K562 (cell line): Measurements from ENCODE around the gene OR5K1. TPM values are rescaled to one million over a fixed set of nuclear protein-coding genes. Genes with fewer than 3 reads are reported as not detected.

Source experiments
- ATAC-seq: fragments of 200-7000 bp; cut with Tn5 transposase; 3 replicates; pipeline ENCODE4 v1.9.1; 2020; ENCODE audit warnings: moderate library complexity
- BruUV-seq: library from RNA; stranded (reverse); fragments of 400-500 nt; replicated peaks from 2 replicates; lab custom pipeline; 2021; lab: Mats Ljungman, UMichigan
- CTCF ChIA-PET: fragments of 300-600 bp; formaldehyde crosslinking; extraction: SDS; loops from one replicate; lab custom pipeline; 2021; ENCODE audit warnings: low intra/inter-chr PET ratio; lab: Yijun Ruan, JAX
- POLR2A ChIA-PET: fragments of 300-600, 350-650 bp; sonication (Branson Sonifier 250); formaldehyde crosslinking; extraction: SDS; loops from one replicate; lab custom pipeline; 2021; ENCODE audit warnings: antibody characterized with exemption, inconsistent platforms; lab: Yijun Ruan, JAX
- DNase-seq, 4 experiments: peaks; one replicate each; pipeline versions ENCODE4 v3.0.0 to v3.0.0-alpha.2; 2011 to 2018; ENCODE audit warnings: low spot score in 3 of 4, mixed read lengths in 3 of 4; ENCODE audit errors: extremely low read depth in 1 of 4
- FAIRE-seq: peaks from 2 replicates; lab custom pipeline; 2011; peaks lifted over from hg19 to GRCh38; lab: Jason Lieb, UNC
- H2AFZ ChIP-seq: 2 replicates; pipeline ENCODE4 v1.6.0; 2011; ENCODE audit warnings: low read depth, low read length, control low read depth, inconsistent platforms
- H3K27ac ChIP-seq: fragments of 200-600 bp; 3 replicates; pipeline ENCODE4 v1.8.0; 2011; ENCODE audit warnings: low read depth, mild to moderate bottlenecking, control low read depth, inconsistent platforms, low read length, moderate library complexity, mixed read lengths; ENCODE audit errors: extremely low read depth
- H3K27me3 ChIP-seq, 2 experiments: fragments of 300-600 bp in 1 of 2; 2 replicates in 1 of 2; 3 replicates in 1 of 2; pipeline versions ENCODE4 v1.6.0 to v1.8.0; 2011; ENCODE audit warnings: inconsistent platforms in 2 of 2, low read length in 2 of 2, mild to moderate bottlenecking in 1 of 2, mixed read lengths in 1 of 2, moderate library complexity in 1 of 2; ENCODE audit not compliant: control insufficient read depth in 2 of 2, insufficient read depth in 2 of 2
- H3K36me3 ChIP-seq: fragments of 300-600 bp; 3 replicates; pipeline ENCODE4 v1.8.0; 2011; ENCODE audit warnings: mild to moderate bottlenecking, low read length, inconsistent platforms; ENCODE audit not compliant: control insufficient read depth, insufficient read depth
- H3K4me1 ChIP-seq, 2 experiments: fragments of 200-600 bp in 1 of 2; replicated peaks in 1 of 2; 2 replicates in 1 of 2; 3 replicates in 1 of 2; pipeline versions ENCODE4 v1.5.1 to v1.8.0; 2011; ENCODE audit warnings: inconsistent platforms in 2 of 2, low read length in 2 of 2, mild to moderate bottlenecking in 1 of 2, mixed read lengths in 1 of 2, moderate library complexity in 1 of 2; ENCODE audit not compliant: control insufficient read depth in 2 of 2, insufficient read depth in 2 of 2
- H3K4me2 ChIP-seq: 2 replicates; pipeline ENCODE4 v1.6.1; 2011; ENCODE audit warnings: low read length, control low read depth, inconsistent platforms, mixed read lengths; ENCODE audit not compliant: insufficient read depth
- H3K4me3 ChIP-seq: fragments of 200-600 bp; sonication (generic), shearing (Covaris generic); 2 replicates; pipeline ENCODE4 v1.5.1; 2016; ENCODE audit warnings: control low read depth, inconsistent platforms
- H3K79me2 ChIP-seq: fragments of 200-600 bp; 3 replicates; pipeline ENCODE4 v1.8.0; 2011; ENCODE audit warnings: low read length, inconsistent platforms; ENCODE audit not compliant: control insufficient read depth, insufficient read depth
- H3K9ac ChIP-seq, 2 experiments: 2 replicates each; pipeline versions ENCODE4 v1.6.0 to v1.6.1; 2011; ENCODE audit warnings: low read depth in 2 of 2, low read length in 2 of 2, control low read depth in 1 of 2, inconsistent platforms in 1 of 2, mild to moderate bottlenecking in 1 of 2, mixed read lengths in 1 of 2; ENCODE audit not compliant: insufficient read depth in 1 of 2
- H3K9me1 ChIP-seq: one replicate; pipeline ENCODE4 v1.6.0; 2011; ENCODE audit warnings: inconsistent platforms, mild to moderate bottlenecking, low read length, moderate library complexity; ENCODE audit not compliant: control insufficient read depth, insufficient read depth
- H3K9me3 ChIP-seq: replicated peaks from 2 replicates; pipeline ENCODE4 v1.5.1; 2011; ENCODE audit warnings: low read depth, low read length, inconsistent platforms; ENCODE audit not compliant: control insufficient read depth, insufficient read depth
- H4K20me1 ChIP-seq: replicated peaks from 2 replicates; pipeline ENCODE4 v1.6.1; 2011; ENCODE audit warnings: low read length, inconsistent platforms, mixed read lengths; ENCODE audit not compliant: control insufficient read depth, insufficient read depth
- JUN ChIP-seq, 2 experiments: sonication (generic) in 1 of 2; formaldehyde crosslinking in 1 of 2; IDR thresholded peaks; 2 replicates each; pipeline versions ENCODE4 v1.6.1 to v1.8.0; 2012 to 2022; ENCODE audit warnings: borderline replicate concordance in 2 of 2, mild to moderate bottlenecking in 2 of 2, improper control_type of control experiment in 1 of 2, low read depth in 1 of 2, low read length in 1 of 2, missing genetic modification reagents in 1 of 2
- NFIC ChIP-seq: fragments of 450-650 bp; IDR thresholded peaks from 2 replicates; pipeline ENCODE4 v1.6.1; 2017; ENCODE audit warnings: mild to moderate bottlenecking, inconsistent platforms
- PATZ1 ChIP-seq: fragments of 250-450 bp; sonication (Bioruptor Pico); IDR thresholded peaks from 2 replicates; pipeline ENCODE4 v1.5.0; 2020; ENCODE audit warnings: mild to moderate bottlenecking, borderline replicate concordance
- PTBP1 ChIP-seq: fragments of 200-400 bp; formaldehyde crosslinking; IDR thresholded peaks from 2 replicates; pipeline ENCODE4 v1.6.1; 2017; ENCODE audit warnings: low read depth, low read length
- TEAD2 ChIP-seq: fragments of 450-650 bp; IDR thresholded peaks from 2 replicates; pipeline ENCODE4 v1.6.1; 2016; ENCODE audit warnings: missing genetic modification characterization, control low read depth, missing compliant biosample characterization
- XRCC3 ChIP-seq: fragments of 450-650 bp; IDR thresholded peaks from 2 replicates; pipeline ENCODE4 v1.6.1; 2017; ENCODE audit warnings: mild to moderate bottlenecking, moderate library complexity
- ZFP30 ChIP-seq: fragments of 250-450 bp; sonication (Bioruptor Pico); IDR thresholded peaks from 2 replicates; pipeline ENCODE4 v1.8.0; 2022; ENCODE audit warnings: moderate library complexity, mild to moderate bottlenecking, inconsistent platforms, borderline replicate concordance
- ZNF431 ChIP-seq: sonication (generic); formaldehyde crosslinking; IDR thresholded peaks from 2 replicates; pipeline ENCODE4 v1.8.0; 2022; ENCODE audit warnings: mild to moderate bottlenecking, missing genetic modification reagents
- ZNF561 ChIP-seq: fragments of 450-650 bp; formaldehyde crosslinking; conservative IDR thresholded peaks from 2 replicates; pipeline ENCODE4 v1.4.0; 2020; ENCODE audit warnings: mild to moderate bottlenecking, moderate library complexity
- ZNF592 ChIP-seq: fragments of 450-650 bp; IDR thresholded peaks from 2 replicates; pipeline ENCODE4 v1.6.1; 2017; ENCODE audit warnings: antibody characterized with exemption, mild to moderate bottlenecking
- in situ Hi-C: fragments of 300-500 bp; cut with MboI; formaldehyde crosslinking; loops from 4 replicates; pipeline ENCODE4 v1.15.0; 2018; ENCODE audit warnings: inconsistent platforms, mixed read lengths
- intact Hi-C: fragments of 100-400 bp; cut with micrococcal nuclease; formaldehyde crosslinking; loops from 2 replicates; pipeline ENCODE4 v1.14.2; 2022
- polyA plus RNA-seq, 8 experiments: library from polyadenylated mRNA; depleted of rRNA in 4 of 8; stranded (reverse) in 5 of 8; unstranded in 3 of 8; fragments of >200 nt; fragmentation: Nextera tagmentation in 2 of 8; fragmentation: Illumina TruSeq in 1 of 8; extraction: Ambion mirVana in 2 of 8; extraction: Trizol in 1 of 8; gene quantifications; 2 replicates each; pipeline versions ENCODE4 v1.2.1 to v1.2.3, GENCODE V29; 2011 to 2014; ENCODE audit warnings: inconsistent platforms in 1 of 8, missing spikeins in 1 of 8
- total RNA-seq, 7 experiments: library from RNA; depleted of rRNA in 6 of 7; stranded (reverse); fragments of >200 nt in 6 of 7; fragmentation: Illumina TruSeq in 2 of 7; extraction: Trizol in 2 of 7; gene quantifications; 2 replicates each; pipeline versions ENCODE4 v1.2.1 to v1.2.3, GENCODE V29; 2011 to 2021; ENCODE audit warnings: low replicate concordance in 1 of 7

Gene OR5K1
- total and polyA plus RNA-seq, 9 of the 15 experiments (the other 6 are each of a cell fraction or from before 2014, with no cell fraction given): not detected

- TF ChIP-seq PATZ1 (CRISPR knock-in tag): no peak
- TF ChIP-seq ZFP30 (CRISPR knock-in tag): no peak
- TF ChIP-seq ZNF431: no peak
Observed at GRCh38 chr3:98462901-98463300, at the start of gene OR5K1 (continued).

GRCh38 chr3:98432575-98432974 lies 30.4 kb upstream of the OR5K1 start:
- no peak for FAIRE-seq
- Histone ChIP-seq H3K27ac (no peak overlapping the region), H4K20me1 (no peaks in the 10 kb centered on the region), H3K27me3 (no peaks in the 10 kb centered on the region), H3K9ac (no peak overlapping the region), H3K9me3 (no peaks in the 10 kb centered on the region; the same call in 1 of the 2 replicates), H3K4me2 (no peak overlapping the region), H3K9me1 (no peaks in the 10 kb centered on the region), H3K36me3 (no peaks in the 10 kb centered on the region), H2AFZ (no peak overlapping the region), H3K4me3 (no peak overlapping the region), H3K4me1 (no peaks in the 10 kb centered on the region), H3K79me2 (no peaks in the 10 kb centered on the region)
- ATAC-seq: no peak
- ChIA-PET POLR2A (interaction anchor here (0.5 kb wide), 1 partner anchor 192 kb away, joined by 3 read pairs; no protein-coding TSS in a partner anchor), CTCF (no interaction called here)
- intact Hi-C loops: no loop called here
- DNase-seq: no peak
- BruUV-seq: no TSS peak
- TF ChIP-seq JUN (IDR thresholded peaks at IDR 0.05; ENCODE audit: borderline replicate concordance, low read depth, low read length) (no peak), JUN (CRISPR knock-in tag; IDR thresholded peaks at IDR 0.05; ENCODE audit: borderline replicate concordance) (no peak), ZNF561 (no peak), XRCC3 (no peak), ZNF592 (no peak), NFIC (no peak), TEAD2 (tag) (no peak), PTBP1 (no peak)
- in situ Hi-C loops: no loop called here
